Type B pancreatic cell (in vitro differentiated cells): ENCODE results near the gene MAD1L1. TPM values are rescaled to one million over a fixed set of nuclear protein-coding genes. Genes with fewer than 3 reads are reported as not detected.

Experiments used
- DNase-seq: peaks from one replicate; pipeline ENCODE4 v3.0.0; 2021; ENCODE audit warnings: mixed read lengths; ENCODE audit not compliant: unreplicated experiment; ENCODE audit errors: extremely low spot score
- H3K27ac Mint-ChIP-seq: 2 replicates; pipeline ENCODE4 v1.8.0; 2021; ENCODE audit warnings: mild to moderate bottlenecking, mixed read lengths
- H3K27me3 Mint-ChIP-seq: 2 replicates; pipeline ENCODE4 v1.8.0; 2021; ENCODE audit warnings: mixed read lengths
- H3K36me3 Mint-ChIP-seq: 2 replicates; pipeline ENCODE4 v1.8.0; 2021; ENCODE audit warnings: mixed read lengths
- H3K4me1 Mint-ChIP-seq: one replicate; pipeline ENCODE4 v1.8.0; 2021; ENCODE audit warnings: mixed read lengths; ENCODE audit not compliant: unreplicated experiment
- H3K4me3 Mint-ChIP-seq: 2 replicates; pipeline ENCODE4 v1.8.0; 2021; ENCODE audit warnings: mild to moderate bottlenecking, mixed read lengths
- H3K9me3 Mint-ChIP-seq: 2 replicates; pipeline ENCODE4 v1.8.0; 2021; ENCODE audit warnings: mixed read lengths
- total RNA-seq: library from RNA; stranded (reverse); gene quantifications from 2 replicates; pipeline ENCODE4 v1.2.1, GENCODE V29; 2021; ENCODE audit warnings: low replicate concordance
- TF ChIP-seq, protein P1 (sequence below): fragments of 200-600 bp; sonication (generic); conservative IDR thresholded peaks from 2 replicates; pipeline ENCODE4 v1.5.0; 2021; ENCODE audit warnings: antibody characterized with exemption, mild to moderate bottlenecking

The MAD1L1 gene
- total RNA-seq, 1 donor from 2014 or later: 40.7 TPM

DNA sequence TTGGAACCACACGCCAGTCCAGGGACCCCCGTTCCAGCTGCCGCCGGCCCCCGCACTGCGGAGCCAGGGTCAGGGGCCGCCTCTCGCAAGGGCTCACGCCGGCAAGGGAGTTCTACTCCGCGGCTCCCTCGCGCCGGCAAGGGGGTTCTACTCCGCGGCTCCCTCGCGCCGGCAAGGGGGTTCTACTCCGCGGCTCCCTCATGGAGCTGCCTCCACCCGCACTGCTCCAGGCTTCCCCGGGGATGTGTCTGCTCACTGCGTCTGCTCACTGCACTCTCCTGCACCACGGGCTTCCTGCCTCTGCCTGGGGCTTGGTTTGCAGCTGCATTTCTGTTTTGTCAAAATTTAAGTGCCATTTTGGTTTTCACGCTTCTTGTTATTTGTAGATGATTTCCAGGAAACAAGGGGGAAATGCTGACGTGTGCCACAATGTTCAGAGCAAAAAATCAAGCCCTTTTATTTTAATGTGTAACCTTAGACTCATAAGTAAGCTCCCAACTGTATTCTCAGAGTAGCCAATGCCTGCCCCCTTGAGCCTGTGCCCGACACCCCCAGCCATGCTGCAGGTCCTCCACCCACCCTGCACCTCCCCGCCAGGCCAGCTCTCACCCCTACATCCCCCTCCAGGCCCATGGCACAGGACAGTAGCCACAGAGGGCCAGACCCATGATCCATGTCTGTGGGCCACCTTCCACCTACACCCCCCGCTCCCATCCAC, 246.2 kb downstream of the MAD1L1 start:
- no peak overlapping the region for H3K27ac Mint-ChIP-seq
- H3K36me3 Mint-ChIP-seq: peaks cover 5% of the 10 kb centered on the region
- no peaks in the 10 kb centered on the region for H3K4me1 Mint-ChIP-seq
- no peaks in the 10 kb centered on the region for H3K27me3 Mint-ChIP-seq
- DNase-seq: no peak
- H3K9me3 Mint-ChIP-seq: no peaks in the 10 kb centered on the region
- TF ChIP-seq, protein P1, sequence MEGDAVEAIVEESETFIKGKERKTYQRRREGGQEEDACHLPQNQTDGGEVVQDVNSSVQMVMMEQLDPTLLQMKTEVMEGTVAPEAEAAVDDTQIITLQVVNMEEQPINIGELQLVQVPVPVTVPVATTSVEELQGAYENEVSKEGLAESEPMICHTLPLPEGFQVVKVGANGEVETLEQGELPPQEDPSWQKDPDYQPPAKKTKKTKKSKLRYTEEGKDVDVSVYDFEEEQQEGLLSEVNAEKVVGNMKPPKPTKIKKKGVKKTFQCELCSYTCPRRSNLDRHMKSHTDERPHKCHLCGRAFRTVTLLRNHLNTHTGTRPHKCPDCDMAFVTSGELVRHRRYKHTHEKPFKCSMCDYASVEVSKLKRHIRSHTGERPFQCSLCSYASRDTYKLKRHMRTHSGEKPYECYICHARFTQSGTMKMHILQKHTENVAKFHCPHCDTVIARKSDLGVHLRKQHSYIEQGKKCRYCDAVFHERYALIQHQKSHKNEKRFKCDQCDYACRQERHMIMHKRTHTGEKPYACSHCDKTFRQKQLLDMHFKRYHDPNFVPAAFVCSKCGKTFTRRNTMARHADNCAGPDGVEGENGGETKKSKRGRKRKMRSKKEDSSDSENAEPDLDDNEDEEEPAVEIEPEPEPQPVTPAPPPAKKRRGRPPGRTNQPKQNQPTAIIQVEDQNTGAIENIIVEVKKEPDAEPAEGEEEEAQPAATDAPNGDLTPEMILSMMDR: no peak
- no peak overlapping the region for H3K4me3 Mint-ChIP-seq

DNA sequence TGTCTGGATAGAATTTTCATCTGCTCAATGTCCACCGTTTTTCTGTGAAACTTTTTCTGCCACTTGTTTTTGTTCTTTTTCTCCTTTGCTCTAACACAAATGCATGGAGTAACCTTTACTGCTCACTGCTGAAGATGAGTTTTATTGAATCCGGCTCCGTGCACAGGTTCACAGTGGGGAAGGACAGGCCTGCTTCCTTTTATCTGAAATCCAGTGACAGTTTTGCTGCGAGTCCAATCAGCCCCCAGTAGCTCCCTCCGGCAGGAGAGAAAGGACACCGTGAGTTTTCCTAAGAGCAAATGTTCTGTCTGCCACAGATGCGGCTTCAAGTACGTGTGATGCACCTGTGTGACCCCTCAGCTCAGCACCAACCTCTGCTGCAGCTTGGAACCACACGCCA, 246.8 kb downstream of the MAD1L1 start:
- no peak overlapping the region for H3K27ac Mint-ChIP-seq
- no peaks in the 10 kb centered on the region for H3K9me3 Mint-ChIP-seq
- H3K36me3 Mint-ChIP-seq: peaks cover 5% of the 10 kb centered on the region
- H3K27me3 Mint-ChIP-seq: no peaks in the 10 kb centered on the region
- H3K4me3 Mint-ChIP-seq: no peak overlapping the region
- TF ChIP-seq, protein P1: no peak
- no peaks in the 10 kb centered on the region for H3K4me1 Mint-ChIP-seq
- DNase-seq: no peak

DNA sequence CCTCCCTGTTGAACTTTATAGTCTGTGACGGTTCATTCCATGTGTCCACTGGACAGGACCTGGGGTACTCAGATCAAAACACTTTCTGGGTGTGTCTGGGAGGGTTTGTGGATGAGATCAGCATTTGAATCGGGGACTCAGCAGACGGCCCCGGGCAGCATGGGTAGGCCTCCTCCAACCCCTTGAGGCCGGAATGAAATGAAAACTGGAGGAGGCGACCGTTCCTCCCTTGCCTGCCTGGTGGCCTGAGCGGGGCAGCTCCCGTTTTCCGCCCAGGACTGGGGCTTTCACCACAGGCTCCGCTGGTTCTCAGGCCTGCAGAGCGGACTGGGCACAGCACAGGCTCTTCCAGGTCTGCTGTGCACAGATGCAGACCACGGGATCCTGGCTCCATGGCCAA, 247.7 kb downstream of the MAD1L1 start:
- peaks cover 5% of the 10 kb centered on the region for H3K36me3 Mint-ChIP-seq
- no peaks in the 10 kb centered on the region for H3K4me1 Mint-ChIP-seq
- H3K27ac Mint-ChIP-seq: no peak overlapping the region
- no peaks in the 10 kb centered on the region for H3K9me3 Mint-ChIP-seq
- H3K4me3 Mint-ChIP-seq: no peak overlapping the region
- no peaks in the 10 kb centered on the region for H3K27me3 Mint-ChIP-seq
- TF ChIP-seq, protein P1: no peak
- DNase-seq: no peak

DNA sequence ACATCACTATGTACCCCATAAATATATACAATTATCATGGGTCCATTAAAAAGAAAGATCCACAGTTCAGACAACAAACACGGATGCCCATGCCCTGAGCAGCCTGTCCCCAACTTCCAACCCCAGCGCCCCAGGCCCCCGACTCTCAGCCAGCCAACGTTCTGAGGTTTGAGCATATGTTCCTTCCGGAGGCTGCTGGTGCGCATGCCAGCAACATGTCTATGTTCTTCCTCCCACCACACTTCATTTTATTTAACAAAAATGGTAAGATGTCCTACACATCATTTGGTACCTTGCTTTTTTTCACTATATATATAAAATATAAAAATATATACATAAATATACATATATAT, 250.9 kb downstream of the MAD1L1 start:
- DNase-seq: no peak
- Mint-ChIP-seq H3K9me3 (no peaks in the 10 kb centered on the region), H3K4me1 (no peaks in the 10 kb centered on the region), H3K36me3 (peaks cover 5% of the 10 kb centered on the region), H3K27ac (no peak overlapping the region), H3K27me3 (no peaks in the 10 kb centered on the region), H3K4me3 (no peak overlapping the region)
- TF ChIP-seq, protein P1: no peak

DNA sequence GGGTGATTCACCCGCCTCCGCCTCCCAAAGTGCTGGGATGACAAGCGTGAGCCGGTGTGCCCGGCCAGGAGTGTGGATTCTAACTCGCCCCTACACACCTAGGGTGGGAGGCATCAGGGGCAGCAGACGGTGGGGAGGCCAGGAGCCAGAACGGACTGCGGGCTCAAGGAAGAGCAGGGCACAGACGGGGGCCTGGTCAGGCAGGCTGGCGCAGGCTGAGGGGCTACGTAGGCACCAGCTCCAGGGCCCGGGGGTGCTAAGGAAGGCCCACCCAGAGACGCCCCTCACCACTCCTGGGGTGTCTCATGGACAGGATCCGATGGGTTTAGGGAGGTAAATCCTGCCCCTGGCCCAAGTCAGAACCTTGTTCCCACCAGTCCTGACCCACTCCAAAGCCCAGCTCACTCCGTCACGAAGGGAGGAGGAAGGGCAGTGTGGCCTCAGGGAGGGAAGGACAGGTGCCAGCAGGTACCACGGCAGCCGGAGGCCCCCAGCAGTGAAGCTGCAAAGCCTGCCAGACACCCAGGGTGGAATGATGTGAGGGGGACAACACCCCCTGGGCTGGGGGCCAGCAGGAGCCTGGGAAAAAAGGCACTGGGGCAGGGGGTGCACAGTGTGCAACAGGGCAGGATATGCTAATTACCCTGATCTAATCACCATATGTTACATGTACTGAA, 251.4 kb downstream of the MAD1L1 start:
- Mint-ChIP-seq H3K4me3 (no peak overlapping the region), H3K27ac (no peak overlapping the region), H3K9me3 (no peaks in the 10 kb centered on the region), H3K4me1 (no peaks in the 10 kb centered on the region), H3K36me3 (peaks cover 10% of the 10 kb centered on the region), H3K27me3 (no peaks in the 10 kb centered on the region)
- TF ChIP-seq, protein P1: no peak
- DNase-seq: no peak
